ENCODE data around the gene DNAJC7. TPM values are rescaled to one million over a fixed set of nuclear protein-coding genes. Genes with fewer than 3 reads are reported as not detected.

DNAJC7 gene
- total RNA-seq, 6 experiments from 2014 or later = 85.0 to 115 (median 100) TPM

DNA sequence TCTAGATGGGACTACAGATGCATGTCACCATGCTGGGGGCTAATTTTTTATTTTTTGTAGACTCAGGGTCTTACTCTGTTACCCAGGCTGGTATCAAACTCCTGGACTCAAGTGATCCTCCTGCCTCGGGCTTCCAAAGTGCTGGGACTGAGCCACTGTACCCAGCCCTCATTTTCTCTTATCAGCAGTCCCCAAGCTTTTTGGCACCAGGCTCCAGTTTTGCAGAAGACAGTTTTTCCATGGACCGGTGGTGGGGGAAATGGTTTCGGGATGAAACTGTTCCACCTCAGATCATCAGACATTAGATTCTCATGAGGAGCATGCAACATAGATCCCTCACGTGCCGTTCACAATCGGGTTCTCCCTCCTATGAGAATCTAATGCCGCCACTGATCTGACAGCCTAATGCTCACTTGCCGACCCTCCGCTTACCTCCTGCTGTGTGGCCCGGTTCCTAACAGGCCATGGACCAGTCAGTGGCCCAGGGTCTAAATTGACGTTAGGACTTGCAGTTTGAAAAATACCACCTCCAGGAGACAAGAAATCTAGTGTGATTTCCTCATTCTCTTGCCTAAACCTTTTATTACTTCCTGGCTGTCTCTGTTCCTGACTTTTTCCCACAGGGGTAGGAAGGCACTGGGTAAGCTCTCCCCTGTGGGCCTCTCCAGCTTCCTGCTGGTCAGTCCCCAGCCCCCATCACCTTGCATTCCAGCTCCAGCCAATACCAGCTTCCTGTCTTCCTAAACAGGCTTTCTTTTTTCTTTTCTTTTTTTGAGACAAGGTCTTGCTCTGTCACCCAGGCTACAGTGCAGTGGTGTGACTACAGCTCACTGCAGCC lies 60.0 kb downstream of the DNAJC7 start:
- H3K27me3 Mint-ChIP-seq (ENCODE audit: insufficient read depth) = peaks cover 3% of the 10 kb centered on the region
- TF ChIP-seq, protein P1, sequence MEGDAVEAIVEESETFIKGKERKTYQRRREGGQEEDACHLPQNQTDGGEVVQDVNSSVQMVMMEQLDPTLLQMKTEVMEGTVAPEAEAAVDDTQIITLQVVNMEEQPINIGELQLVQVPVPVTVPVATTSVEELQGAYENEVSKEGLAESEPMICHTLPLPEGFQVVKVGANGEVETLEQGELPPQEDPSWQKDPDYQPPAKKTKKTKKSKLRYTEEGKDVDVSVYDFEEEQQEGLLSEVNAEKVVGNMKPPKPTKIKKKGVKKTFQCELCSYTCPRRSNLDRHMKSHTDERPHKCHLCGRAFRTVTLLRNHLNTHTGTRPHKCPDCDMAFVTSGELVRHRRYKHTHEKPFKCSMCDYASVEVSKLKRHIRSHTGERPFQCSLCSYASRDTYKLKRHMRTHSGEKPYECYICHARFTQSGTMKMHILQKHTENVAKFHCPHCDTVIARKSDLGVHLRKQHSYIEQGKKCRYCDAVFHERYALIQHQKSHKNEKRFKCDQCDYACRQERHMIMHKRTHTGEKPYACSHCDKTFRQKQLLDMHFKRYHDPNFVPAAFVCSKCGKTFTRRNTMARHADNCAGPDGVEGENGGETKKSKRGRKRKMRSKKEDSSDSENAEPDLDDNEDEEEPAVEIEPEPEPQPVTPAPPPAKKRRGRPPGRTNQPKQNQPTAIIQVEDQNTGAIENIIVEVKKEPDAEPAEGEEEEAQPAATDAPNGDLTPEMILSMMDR (IDR thresholded peaks at IDR 0.05) = no peak
- no peak overlapping the region for H3K4me3 Mint-ChIP-seq
- no peak for DNase-seq
- no peaks in the 10 kb centered on the region for H3K9me3 Mint-ChIP-seq
- H3K27ac Mint-ChIP-seq = peak overlapping the region; percentile 26; the same call in 1 of the 2 replicates
- no peaks in the 10 kb centered on the region for H3K36me3 Mint-ChIP-seq (ENCODE audit: low read depth)
- peaks cover 24% of the 10 kb centered on the region for H3K4me1 Mint-ChIP-seq (ENCODE audit: low read depth)

DNA sequence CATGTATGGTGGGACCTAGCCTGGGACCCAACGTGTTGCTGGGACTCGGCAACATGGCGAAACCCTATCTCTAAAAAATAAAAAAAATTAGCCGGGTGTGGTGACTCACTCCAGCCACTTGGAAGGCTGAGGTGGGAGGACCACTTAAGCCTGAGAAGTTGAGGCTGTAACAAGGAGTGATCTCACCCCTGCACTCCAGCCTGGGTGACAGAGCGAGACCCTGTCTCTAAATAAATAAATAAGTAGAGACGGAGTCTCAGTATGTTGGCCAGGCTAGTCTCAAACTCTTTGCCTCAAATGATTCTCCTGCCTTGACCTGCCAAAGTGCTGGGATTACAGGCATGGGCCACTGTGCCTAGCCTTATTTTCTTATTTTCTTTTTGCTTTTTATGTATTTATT lies 60.7 kb downstream of the DNAJC7 start:
- no peaks in the 10 kb centered on the region; the same call in 1 of the 2 replicates for H3K27me3 Mint-ChIP-seq (ENCODE audit: insufficient read depth)
- TF ChIP-seq, protein P1 (IDR thresholded peaks at IDR 0.05) = no peak
- no peak overlapping the region for H3K4me3 Mint-ChIP-seq
- H3K9me3 Mint-ChIP-seq = no peaks in the 10 kb centered on the region
- peaks cover 24% of the 10 kb centered on the region for H3K4me1 Mint-ChIP-seq (ENCODE audit: low read depth)
- no peaks in the 10 kb centered on the region for H3K36me3 Mint-ChIP-seq (ENCODE audit: low read depth)
- no peak for DNase-seq
- H3K27ac Mint-ChIP-seq = no peak overlapping the region

DNA sequence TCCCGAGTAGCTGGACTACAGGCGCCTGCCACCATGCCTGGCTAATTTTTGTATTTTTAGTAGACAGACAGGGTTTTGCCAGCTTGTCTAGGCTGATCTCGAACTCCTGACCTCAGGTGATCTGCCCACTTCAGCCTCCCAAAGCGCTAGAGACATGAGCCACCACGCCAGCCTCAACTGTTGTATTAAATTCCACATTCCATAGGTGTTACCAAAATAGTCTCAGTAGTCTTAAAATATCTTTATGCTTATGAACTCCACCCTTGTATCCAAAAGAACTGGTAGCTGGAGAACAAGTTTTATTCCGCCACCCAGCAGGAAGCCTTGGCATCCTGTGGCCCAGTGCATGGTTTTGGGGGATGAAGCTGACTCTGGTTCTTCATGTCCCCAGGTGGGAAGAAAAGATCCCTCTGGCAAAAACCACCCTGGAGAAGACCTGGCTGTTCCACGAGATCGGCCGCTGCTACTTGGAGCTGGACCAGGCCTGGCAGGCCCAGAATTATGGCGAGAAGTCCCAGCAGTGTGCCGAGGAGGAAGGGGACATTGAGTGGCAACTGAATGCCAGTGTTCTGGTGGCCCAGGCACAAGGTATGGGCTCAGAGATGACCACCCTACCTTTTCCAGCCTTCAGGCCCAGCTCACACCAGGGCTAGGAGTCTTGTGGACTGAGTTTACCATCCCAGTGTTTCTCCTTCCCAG lies 68.3 kb downstream of the DNAJC7 start:
- H3K27ac Mint-ChIP-seq = no peak overlapping the region
- no peaks in the 10 kb centered on the region for H3K36me3 Mint-ChIP-seq (ENCODE audit: low read depth)
- no peak overlapping the region for H3K4me3 Mint-ChIP-seq
- no peaks in the 10 kb centered on the region for H3K9me3 Mint-ChIP-seq
- no peak for DNase-seq
- no peaks in the 10 kb centered on the region; the same call in 1 of the 2 replicates for H3K27me3 Mint-ChIP-seq (ENCODE audit: insufficient read depth)
- no peaks in the 10 kb centered on the region for H3K4me1 Mint-ChIP-seq (ENCODE audit: low read depth)
- TF ChIP-seq, protein P1 (IDR thresholded peaks at IDR 0.05) = no peak

DNA sequence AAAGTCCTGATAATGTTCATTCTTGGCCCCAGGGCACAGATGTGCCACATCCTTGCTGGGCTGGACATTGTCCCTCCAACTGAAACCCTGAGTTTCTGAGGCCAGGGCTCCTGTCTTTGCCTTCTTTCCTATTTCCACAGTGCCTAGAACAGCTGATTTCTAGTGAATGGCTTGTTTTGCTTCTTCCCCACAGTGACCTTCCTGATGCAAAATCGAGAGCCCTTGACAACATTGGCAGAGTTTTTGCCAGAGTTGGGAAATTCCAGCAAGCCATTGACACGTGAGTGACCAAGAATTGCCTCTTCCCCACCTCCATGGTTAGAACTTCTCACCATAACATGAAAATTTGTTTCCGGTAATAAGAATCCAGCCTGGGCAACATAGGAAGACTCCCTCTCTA lies 72.3 kb downstream of the DNAJC7 start:
- TF ChIP-seq, protein P1 (IDR thresholded peaks at IDR 0.05) = no peak
- H3K27me3 Mint-ChIP-seq (ENCODE audit: insufficient read depth) = peaks cover 4% of the 10 kb centered on the region
- no peak overlapping the region for H3K4me3 Mint-ChIP-seq
- H3K27ac Mint-ChIP-seq = no peak overlapping the region
- H3K9me3 Mint-ChIP-seq = no peaks in the 10 kb centered on the region
- no peak for DNase-seq
- no peaks in the 10 kb centered on the region for H3K4me1 Mint-ChIP-seq (ENCODE audit: low read depth)
- H3K36me3 Mint-ChIP-seq (ENCODE audit: low read depth) = no peaks in the 10 kb centered on the region

DNA sequence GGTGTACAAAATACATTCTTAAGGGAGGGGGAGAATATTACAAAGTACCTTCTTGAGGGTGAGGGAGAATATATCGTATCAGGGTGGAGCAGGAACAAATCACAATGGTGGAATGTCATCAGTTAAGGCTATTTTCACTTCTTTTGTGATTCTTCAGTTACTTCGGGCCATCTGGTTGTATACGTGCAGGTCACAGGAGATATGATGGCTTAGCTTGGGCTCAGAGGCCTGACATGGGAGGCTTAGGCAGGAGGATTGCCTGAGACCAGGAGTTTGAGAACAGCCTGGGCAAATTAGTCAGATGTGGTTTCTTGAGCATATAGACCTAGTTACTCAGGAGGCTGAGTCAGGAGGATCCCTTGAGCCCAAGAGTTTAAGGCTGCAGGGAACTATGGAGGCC lies 73.7 kb downstream of the DNAJC7 start:
- no peak overlapping the region for H3K27ac Mint-ChIP-seq
- no peak overlapping the region for H3K4me3 Mint-ChIP-seq
- H3K27me3 Mint-ChIP-seq (ENCODE audit: insufficient read depth) = peaks cover 6% of the 10 kb centered on the region
- TF ChIP-seq, protein P1 (IDR thresholded peaks at IDR 0.05) = no peak
- H3K36me3 Mint-ChIP-seq (ENCODE audit: low read depth) = no peaks in the 10 kb centered on the region
- no peaks in the 10 kb centered on the region for H3K4me1 Mint-ChIP-seq (ENCODE audit: low read depth)
- no peaks in the 10 kb centered on the region for H3K9me3 Mint-ChIP-seq
- DNase-seq = no peak
